Measurements from ENCODE around the gene TSPAN32.
"Not testable (repeated sequence)": the region's sequence is repeated elsewhere in the genome, so short reads cannot be mapped to it uniquely, and the experiment has no call there.

TSPAN32 gene

GRCh38 chr11:2267851-2268728 is 33.7 kb upstream of the TSPAN32 start:
- DNase-seq = no peak

- DNase-seq = no peak
Measured at GRCh38 chr11:2268729-2269600, 32.8 kb upstream of the TSPAN32 start.

- no peak for DNase-seq
Measured at GRCh38 chr11:2269601-2270321, 32.1 kb upstream of the TSPAN32 start.

DNA sequence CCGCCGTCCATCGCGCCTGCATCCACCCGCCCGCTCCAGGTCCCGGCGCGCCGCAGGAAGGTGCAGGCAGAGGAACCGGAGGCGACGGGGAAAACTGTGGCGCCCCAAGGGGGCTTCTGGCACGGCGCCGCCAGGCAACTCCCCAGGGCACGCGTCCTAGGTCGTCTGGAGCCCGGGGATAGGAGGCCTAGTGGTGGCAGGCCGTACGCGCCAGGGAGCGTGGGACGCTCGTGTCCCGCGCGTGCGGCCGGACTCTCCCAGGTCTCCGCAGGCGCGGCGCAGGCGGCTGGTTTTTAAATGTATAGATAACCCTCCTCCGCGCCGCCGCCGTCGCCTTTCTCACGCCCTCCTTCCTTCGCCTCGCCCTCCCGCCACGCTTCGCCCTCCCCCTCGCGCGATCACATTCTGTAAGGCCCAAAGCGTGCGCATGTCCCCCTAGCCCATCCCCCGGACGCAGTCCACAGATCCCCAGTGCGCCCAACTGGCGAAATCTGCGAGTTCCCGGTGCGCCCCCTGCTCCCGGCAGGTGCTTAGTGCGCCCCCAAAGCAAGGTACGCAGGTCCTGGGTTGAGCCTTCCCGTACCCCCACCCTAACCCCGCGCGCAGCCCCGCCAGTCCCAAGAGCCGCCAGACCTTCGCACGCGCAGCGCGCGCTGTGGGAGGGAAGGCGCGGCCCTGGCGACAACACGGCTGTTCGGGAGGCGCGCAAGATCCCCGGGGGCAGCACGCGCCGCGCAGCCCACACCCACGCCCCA is 31.3 kb upstream of the TSPAN32 start, which contains the start of gene ASCL2:
TSS of gene ASCL2 (minus strand) at position 267 of the 755 bp plus-strand sequence. CDS start at position 11, 256 bp downstream.
- DNase-seq = no peak

DNA sequence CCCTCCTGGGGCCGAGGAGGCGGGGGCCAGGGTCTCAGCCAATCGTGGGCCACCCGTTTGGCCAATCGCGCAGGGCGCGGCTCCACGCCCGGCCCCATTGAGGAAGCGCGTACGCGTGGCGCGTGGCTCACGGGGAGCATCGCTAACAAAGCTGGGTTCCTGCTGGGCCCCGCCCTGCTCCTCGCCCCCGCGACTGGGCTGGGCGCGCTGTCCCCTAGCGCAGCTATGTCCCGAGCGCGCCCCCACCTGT is 30.8 kb upstream of the TSPAN32 start:
- no peak for DNase-seq

DNA sequence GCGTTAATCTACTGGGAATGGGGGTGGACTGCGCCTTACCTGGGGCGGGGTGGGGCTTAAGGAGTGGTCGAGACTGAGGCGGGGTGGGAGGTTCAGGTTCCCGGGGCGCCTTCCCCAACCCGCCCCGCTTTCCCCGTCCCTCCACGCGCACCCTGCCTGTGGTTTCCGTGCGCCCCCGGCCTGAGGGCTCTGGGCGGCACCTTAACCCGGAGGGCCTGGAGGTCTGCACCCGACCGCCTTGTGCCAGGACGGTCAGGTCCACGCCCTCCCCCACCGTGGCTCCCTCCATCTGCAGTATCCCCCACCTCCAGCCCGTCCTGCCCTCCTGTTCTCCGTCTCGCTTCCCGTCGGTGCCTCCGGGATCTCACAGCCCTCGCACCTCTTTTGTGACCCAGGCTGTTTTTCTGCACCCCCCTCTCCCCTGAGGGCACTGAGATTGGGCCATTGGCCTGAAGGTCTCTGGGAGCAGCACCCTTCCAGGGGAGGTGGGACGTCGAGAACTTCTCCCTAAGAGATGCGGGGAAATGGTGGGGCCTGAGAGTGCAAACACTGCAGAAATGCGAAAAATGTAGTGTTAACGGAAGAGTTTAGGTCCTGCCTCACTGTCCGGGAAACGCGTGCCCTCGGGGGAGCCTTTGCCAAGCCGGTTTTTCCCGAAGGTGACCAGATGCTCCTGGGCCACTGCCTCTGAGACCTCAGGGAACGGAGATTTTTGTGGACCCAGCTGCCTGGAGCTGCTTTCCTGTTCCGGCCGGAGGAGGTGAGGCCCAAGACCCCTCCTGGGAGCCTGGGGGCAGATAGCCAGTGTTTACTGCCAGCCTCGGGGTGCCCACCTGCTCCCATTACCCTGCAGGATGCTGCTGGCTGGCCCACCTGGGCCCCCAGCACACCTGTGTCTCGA is 30.2 kb upstream of the TSPAN32 start:
- DNase-seq = no peak

DNA sequence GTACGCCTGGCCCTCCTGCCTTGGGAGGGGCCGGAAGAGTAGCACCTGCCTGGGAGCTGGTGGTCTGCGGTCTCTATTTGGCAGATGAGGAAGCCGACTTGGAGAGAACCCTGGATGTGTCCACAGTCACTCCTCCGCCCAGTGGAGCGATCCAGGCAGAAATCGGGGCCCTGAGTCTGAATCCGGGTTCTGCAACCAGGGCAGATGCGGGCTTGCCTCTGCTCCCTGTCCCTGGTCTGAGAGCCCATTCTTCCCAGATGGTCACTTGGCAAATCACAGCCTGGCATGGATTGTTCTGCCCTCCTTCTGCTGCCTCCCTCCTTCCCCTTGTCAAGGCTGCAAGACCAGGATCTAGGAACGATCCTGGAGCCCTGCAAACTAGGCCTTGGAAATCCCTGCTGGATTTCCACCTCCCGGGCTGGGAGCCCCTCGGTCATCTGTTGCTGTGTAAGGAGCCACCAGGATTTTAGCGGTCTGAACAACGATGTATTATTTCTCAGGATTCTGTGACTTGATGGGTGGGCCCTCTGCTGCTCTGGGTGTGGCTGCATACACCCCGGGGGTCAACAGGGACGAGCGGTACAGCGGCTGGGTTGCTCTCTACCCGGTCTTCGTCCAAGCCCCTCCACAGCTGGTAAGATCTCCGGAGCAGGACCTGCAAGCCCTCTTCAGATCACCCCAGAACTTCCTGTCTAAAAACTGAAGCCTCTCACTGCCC is 29.4 kb upstream of the TSPAN32 start:
- DNase-seq = no peak

DNA sequence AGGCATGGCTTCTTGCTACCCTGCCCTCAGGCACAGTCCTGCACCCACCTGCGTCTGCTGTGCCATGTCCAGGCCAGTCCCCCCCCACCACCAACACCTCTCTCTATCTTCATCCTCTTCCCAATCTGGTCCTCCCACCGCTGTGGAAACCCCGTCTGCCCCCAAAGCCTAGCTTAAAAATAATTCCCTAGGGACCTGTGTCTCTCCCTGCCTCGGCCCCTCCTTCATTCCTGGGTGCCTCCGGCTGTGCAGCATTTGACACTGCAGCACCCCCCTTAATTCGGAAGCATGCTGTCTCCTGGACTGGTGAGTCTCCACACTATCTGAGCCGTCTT is 28.9 kb upstream of the TSPAN32 start:
- no peak for DNase-seq

- no peak for DNase-seq
Measured at GRCh38 chr11:2273311-2273710, 28.5 kb upstream of the TSPAN32 start.

- DNase-seq = no peak
Measured at GRCh38 chr11:2273771-2274170, 28.0 kb upstream of the TSPAN32 start.

DNA sequence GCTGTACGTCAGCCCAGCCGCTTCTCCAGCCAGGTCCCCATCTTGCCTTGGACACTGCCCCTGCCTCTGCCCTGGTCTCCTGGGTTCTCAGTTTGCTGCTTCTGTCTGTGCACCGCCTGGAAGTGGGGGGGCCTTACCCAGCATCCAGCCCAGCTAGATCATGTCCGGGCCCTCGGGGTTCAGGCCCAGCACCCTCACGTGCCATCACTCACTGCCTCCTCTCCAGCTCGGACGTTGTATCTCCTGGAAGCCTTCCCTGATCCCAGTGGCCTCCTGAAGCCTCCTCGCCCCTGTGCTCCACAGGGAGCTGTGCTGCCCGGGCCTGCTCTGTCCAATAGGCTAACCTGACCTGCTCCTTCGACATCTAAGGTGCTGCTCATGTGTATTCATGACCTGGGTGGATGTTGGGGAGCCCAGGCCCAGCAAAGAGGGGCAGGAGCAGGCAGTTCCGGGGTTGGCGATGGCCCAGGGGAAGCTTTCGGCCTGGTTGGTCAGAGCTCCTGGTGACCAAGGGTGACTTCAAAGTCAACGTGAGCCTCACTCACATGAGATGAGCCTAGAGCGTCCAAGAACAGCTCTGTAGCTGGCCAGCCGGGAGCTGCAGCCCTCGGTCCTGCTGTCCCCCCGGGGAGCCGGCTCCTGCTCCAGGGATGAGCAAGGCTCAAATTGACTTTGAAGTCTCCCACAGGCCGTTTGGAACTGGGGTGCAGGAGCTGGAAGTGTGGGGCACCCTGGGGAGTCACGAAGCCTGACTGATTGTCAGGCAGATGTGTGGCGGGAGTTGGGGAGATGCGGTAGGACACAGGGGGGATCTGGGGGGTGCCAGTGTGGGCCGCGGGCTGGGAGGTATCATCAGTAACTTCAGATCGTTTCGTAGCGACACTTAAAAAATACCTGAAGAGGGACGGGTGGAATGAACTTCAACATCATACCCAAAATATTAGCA is 26.2 kb upstream of the TSPAN32 start:
- DNase-seq = no peak

- no peak for DNase-seq
Measured at GRCh38 chr11:2276280-2277007, 25.4 kb upstream of the TSPAN32 start.

- no peak for DNase-seq
Measured at GRCh38 chr11:2277008-2277346, 24.8 kb upstream of the TSPAN32 start.

GRCh38 chr11:2277933-2278523 is 23.8 kb upstream of the TSPAN32 start:
- DNase-seq = no peak

DNA sequence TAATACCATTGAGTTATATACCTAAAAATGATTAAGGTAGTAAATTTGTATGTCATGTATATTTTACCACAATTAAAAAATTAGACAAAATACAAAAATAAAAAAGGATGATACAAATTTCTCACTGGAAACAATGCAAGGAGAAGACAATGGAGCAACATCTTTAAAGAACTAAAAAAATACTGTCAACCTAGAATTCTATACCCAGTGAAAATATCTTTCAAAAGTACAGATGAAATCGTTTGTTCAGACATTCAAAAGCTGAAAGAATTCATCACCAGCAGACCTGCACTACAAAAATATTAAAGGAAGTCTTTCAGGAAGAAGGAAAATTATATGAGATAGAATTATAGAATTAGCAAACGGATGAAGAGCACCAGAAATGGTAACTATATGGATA is 21.6 kb upstream of the TSPAN32 start:
- DNase-seq = no peak

GRCh38 chr11:2286350-2286749 is 15.5 kb upstream of the TSPAN32 start:
- not testable (repeated sequence) for DNase-seq

- DNase-seq = no peak
Measured at GRCh38 chr11:2287091-2287490, 14.7 kb upstream of the TSPAN32 start.

GRCh38 chr11:2289350-2289749 is 12.5 kb upstream of the TSPAN32 start:
- no peak for DNase-seq

- no peak for DNase-seq
Measured at GRCh38 chr11:2289859-2290258, 12.0 kb upstream of the TSPAN32 start.

Data from cortex of kidney (tissue), 1 donor.